ENCODE data around the gene ST8SIA1.

Gene ST8SIA1

GRCh38 chr12:22246217-22246846, 88.2 kb downstream of the ST8SIA1 start:
- H3K36me3 ChIP-seq (ENCODE audit: insufficient read depth), result no peaks in the 10 kb centered on the region
- no peak overlapping the region for H2AFZ ChIP-seq (ENCODE audit: low read depth)
- H3K4me3 ChIP-seq (IDR thresholded peaks at IDR 0.05; ENCODE audit: insufficient read depth, low read depth, low read length), result no peak overlapping the region
- no peaks in the 10 kb centered on the region for H4K20me1 ChIP-seq (ENCODE audit: insufficient read depth)
- TF ChIP-seq, protein P1, sequence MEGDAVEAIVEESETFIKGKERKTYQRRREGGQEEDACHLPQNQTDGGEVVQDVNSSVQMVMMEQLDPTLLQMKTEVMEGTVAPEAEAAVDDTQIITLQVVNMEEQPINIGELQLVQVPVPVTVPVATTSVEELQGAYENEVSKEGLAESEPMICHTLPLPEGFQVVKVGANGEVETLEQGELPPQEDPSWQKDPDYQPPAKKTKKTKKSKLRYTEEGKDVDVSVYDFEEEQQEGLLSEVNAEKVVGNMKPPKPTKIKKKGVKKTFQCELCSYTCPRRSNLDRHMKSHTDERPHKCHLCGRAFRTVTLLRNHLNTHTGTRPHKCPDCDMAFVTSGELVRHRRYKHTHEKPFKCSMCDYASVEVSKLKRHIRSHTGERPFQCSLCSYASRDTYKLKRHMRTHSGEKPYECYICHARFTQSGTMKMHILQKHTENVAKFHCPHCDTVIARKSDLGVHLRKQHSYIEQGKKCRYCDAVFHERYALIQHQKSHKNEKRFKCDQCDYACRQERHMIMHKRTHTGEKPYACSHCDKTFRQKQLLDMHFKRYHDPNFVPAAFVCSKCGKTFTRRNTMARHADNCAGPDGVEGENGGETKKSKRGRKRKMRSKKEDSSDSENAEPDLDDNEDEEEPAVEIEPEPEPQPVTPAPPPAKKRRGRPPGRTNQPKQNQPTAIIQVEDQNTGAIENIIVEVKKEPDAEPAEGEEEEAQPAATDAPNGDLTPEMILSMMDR (conservative IDR thresholded peaks at IDR 0.05; ENCODE audit: low read depth, low read length), result no peak
- no peaks in the 10 kb centered on the region for H3K27me3 ChIP-seq (ENCODE audit: insufficient read depth, low read depth)
- no peaks in the 10 kb centered on the region for H3K4me1 ChIP-seq (ENCODE audit: low read depth, poor library complexity, severe bottlenecking)
- no peaks in the 10 kb centered on the region for H3K79me2 ChIP-seq (ENCODE audit: insufficient read depth, low read depth)
- H3K9ac ChIP-seq, result no peak overlapping the region
- no peak overlapping the region for H3K27ac ChIP-seq
- H3K4me2 ChIP-seq, result no peak overlapping the region

- H3K4me2 ChIP-seq, result no peak overlapping the region
- TF ChIP-seq, protein P1 (conservative IDR thresholded peaks at IDR 0.05; ENCODE audit: low read depth, low read length), result no peak
These were observed 91.8 kb downstream of the ST8SIA1 start for GRCh38 chr12:22242726-22243125.

DNA sequence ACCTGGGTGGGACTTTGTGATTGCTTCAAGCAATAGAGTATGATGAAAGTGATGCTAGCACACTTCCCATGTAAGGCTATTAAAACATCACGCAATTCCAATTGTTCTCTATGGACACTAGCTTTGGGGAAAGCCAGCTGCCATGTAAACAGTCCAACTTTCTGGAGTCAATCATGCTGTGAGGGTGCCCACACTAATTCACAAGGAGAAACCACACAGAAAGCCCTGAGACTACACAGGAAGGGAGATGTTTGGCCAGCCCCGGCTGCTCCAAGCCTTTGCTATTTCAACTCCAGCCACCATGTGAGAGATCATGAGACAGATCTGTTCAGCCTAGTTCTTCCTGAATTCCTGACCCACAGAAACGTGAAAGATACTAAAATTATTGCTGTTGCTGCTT, 96.3 kb downstream of the ST8SIA1 start:
- H3K36me3 ChIP-seq (ENCODE audit: insufficient read depth), result no peaks in the 10 kb centered on the region
- no peaks in the 10 kb centered on the region for H3K4me1 ChIP-seq (ENCODE audit: low read depth, poor library complexity, severe bottlenecking)
- TF ChIP-seq, protein P1 (conservative IDR thresholded peaks at IDR 0.05; ENCODE audit: low read depth, low read length), result no peak
- H3K4me2 ChIP-seq, result no peak overlapping the region
- no peaks in the 10 kb centered on the region for H4K20me1 ChIP-seq (ENCODE audit: insufficient read depth)
- no peak overlapping the region for H2AFZ ChIP-seq (ENCODE audit: low read depth)
- no peaks in the 10 kb centered on the region for H3K27me3 ChIP-seq (ENCODE audit: insufficient read depth, low read depth)
- no peaks in the 10 kb centered on the region for H3K79me2 ChIP-seq (ENCODE audit: insufficient read depth, low read depth)
- H3K27ac ChIP-seq, result no peak overlapping the region
- H3K9ac ChIP-seq, result no peak overlapping the region
- H3K4me3 ChIP-seq (IDR thresholded peaks at IDR 0.05; ENCODE audit: insufficient read depth, low read depth, low read length), result no peak overlapping the region

More at GRCh38 chr12:22242726-22243125, 91.8 kb downstream of the ST8SIA1 start:
- no peak overlapping the region for H3K4me3 ChIP-seq (IDR thresholded peaks at IDR 0.05; ENCODE audit: insufficient read depth, low read depth, low read length)
- no peaks in the 10 kb centered on the region for H4K20me1 ChIP-seq (ENCODE audit: insufficient read depth)
- no peaks in the 10 kb centered on the region for H3K4me1 ChIP-seq (ENCODE audit: low read depth, poor library complexity, severe bottlenecking)
- H2AFZ ChIP-seq (ENCODE audit: low read depth), result no peak overlapping the region
- H3K9ac ChIP-seq, result no peak overlapping the region
- no peak overlapping the region for H3K27ac ChIP-seq
- H3K79me2 ChIP-seq (ENCODE audit: insufficient read depth, low read depth), result no peaks in the 10 kb centered on the region
- no peaks in the 10 kb centered on the region for H3K36me3 ChIP-seq (ENCODE audit: insufficient read depth)
- no peaks in the 10 kb centered on the region for H3K27me3 ChIP-seq (ENCODE audit: insufficient read depth, low read depth)

DNA sequence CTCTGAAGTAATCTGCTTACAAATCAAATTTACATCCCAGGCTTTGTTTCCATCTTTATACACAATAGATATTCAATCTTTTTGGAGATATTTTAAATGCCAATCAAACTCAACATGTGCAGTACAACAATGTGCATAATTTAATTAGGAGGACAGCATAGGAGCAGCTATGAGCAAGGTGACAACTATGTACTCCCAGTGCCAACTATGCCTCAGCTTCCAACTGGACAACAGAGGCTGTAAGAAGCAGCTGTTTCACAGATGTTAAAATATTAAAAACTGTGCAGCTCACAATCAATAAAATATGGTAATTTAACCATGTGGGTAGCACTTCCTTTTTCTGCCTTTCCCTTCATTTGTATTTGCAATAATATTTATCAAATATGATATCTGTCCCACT, 99.9 kb downstream of the ST8SIA1 start:
- Histone ChIP-seq H3K27ac (no peak overlapping the region), H3K4me3 (IDR thresholded peaks at IDR 0.05; ENCODE audit: insufficient read depth, low read depth, low read length) (no peak overlapping the region), H3K9ac (no peak overlapping the region), H2AFZ (ENCODE audit: low read depth) (no peak overlapping the region), H3K4me2 (no peak overlapping the region), H3K79me2 (ENCODE audit: insufficient read depth, low read depth) (no peaks in the 10 kb centered on the region), H4K20me1 (ENCODE audit: insufficient read depth) (no peaks in the 10 kb centered on the region), H3K27me3 (ENCODE audit: insufficient read depth, low read depth) (no peaks in the 10 kb centered on the region), H3K36me3 (ENCODE audit: insufficient read depth) (no peaks in the 10 kb centered on the region), H3K4me1 (ENCODE audit: low read depth, poor library complexity, severe bottlenecking) (no peaks in the 10 kb centered on the region)
- TF ChIP-seq, protein P1 (conservative IDR thresholded peaks at IDR 0.05; ENCODE audit: low read depth, low read length), result no peak
